Epidermal melanocyte (primary cell): ENCODE results near the gene ABAT.
"Not testable (repeated sequence)": the region's sequence is repeated elsewhere in the genome, so short reads cannot be mapped to it uniquely, and the experiment has no call there.

Source experiments
- DNase-seq: peaks from one replicate; pipeline ENCODE4 v3.0.0; 2011; ENCODE audit warnings: low spot score; ENCODE audit not compliant: insufficient read length

The ABAT gene

GRCh38 chr16:8682551-8683259 lies 8.3 kb downstream of the ABAT start:
- DNase-seq: no peak

GRCh38 chr16:8683640-8684039 lies 9.2 kb downstream of the ABAT start:
- no peak for DNase-seq

GRCh38 chr16:8685617-8686016 lies 11.2 kb downstream of the ABAT start:
- DNase-seq: no peak

GRCh38 chr16:8686031-8686621 lies 11.7 kb downstream of the ABAT start:
- no peak for DNase-seq

GRCh38 chr16:8686879-8687278 lies 12.5 kb downstream of the ABAT start:
- DNase-seq: no peak

- no peak for DNase-seq
These were observed 15.3 kb downstream of the ABAT start for GRCh38 chr16:8689686-8690085.

- no peak for DNase-seq
These were observed 17.3 kb downstream of the ABAT start for GRCh38 chr16:8691728-8692127.

GRCh38 chr16:8694795-8695728 lies 20.6 kb downstream of the ABAT start:
- DNase-seq: no peak

- no peak for DNase-seq
These were observed 22.5 kb downstream of the ABAT start for GRCh38 chr16:8696880-8697279.

GRCh38 chr16:8697965-8698364 lies 23.5 kb downstream of the ABAT start:
- DNase-seq: no peak

- no peak for DNase-seq
These were observed 29.3 kb downstream of the ABAT start for GRCh38 chr16:8703693-8704092.

GRCh38 chr16:8704098-8704497 lies 29.7 kb downstream of the ABAT start:
- no peak for DNase-seq

- DNase-seq: not testable (repeated sequence)
These were observed 30.8 kb downstream of the ABAT start for GRCh38 chr16:8705100-8705822.

GRCh38 chr16:8708536-8708935 lies 34.1 kb downstream of the ABAT start:
- no peak for DNase-seq

GRCh38 chr16:8712589-8713361 lies 38.4 kb downstream of the ABAT start:
- DNase-seq: no peak

- DNase-seq: no peak
These were observed 39.3 kb downstream of the ABAT start for GRCh38 chr16:8713635-8714172.

GRCh38 chr16:8714174-8714573 lies 39.8 kb downstream of the ABAT start:
- no peak for DNase-seq

GRCh38 chr16:8714807-8715206 lies 40.4 kb downstream of the ABAT start:
- no peak for DNase-seq

- DNase-seq: no peak
These were observed 41.6 kb downstream of the ABAT start for GRCh38 chr16:8716052-8716451.

- DNase-seq: no peak
These were observed 42.2 kb downstream of the ABAT start for GRCh38 chr16:8716592-8716991.
